NB4 (cell line): ENCODE measurements around the gene ESYT2.

Experiments used
- DNase-seq: peaks from one replicate; pipeline ENCODE4 v3.0.0; 2010; ENCODE audit warnings: low read depth
- H3K4me3 ChIP-seq: one replicate; pipeline ENCODE4 v1.5.1; 2011; ENCODE audit warnings: mild to moderate bottlenecking, low read depth, low read length, moderate library complexity
- MYC ChIP-seq: IDR thresholded peaks from 2 replicates; pipeline ENCODE4 v1.6.1; 2011; ENCODE audit warnings: low read depth, low read length
- POLR2A ChIP-seq: IDR thresholded peaks from 2 replicates; pipeline ENCODE4 v1.6.1; 2011; ENCODE audit warnings: mild to moderate bottlenecking; ENCODE audit not compliant: insufficient read length; ENCODE audit errors: extremely low read depth
- TF ChIP-seq, protein P1 (sequence below): IDR thresholded peaks from 2 replicates; pipeline ENCODE4 v1.6.1; 2011; ENCODE audit warnings: low read depth, low read length
- TF ChIP-seq, protein P2 (sequence below): IDR thresholded peaks from one replicate; pipeline ENCODE4 v1.5.1; 2012; ENCODE audit warnings: low read depth, low read length

ESYT2 gene

DNA sequence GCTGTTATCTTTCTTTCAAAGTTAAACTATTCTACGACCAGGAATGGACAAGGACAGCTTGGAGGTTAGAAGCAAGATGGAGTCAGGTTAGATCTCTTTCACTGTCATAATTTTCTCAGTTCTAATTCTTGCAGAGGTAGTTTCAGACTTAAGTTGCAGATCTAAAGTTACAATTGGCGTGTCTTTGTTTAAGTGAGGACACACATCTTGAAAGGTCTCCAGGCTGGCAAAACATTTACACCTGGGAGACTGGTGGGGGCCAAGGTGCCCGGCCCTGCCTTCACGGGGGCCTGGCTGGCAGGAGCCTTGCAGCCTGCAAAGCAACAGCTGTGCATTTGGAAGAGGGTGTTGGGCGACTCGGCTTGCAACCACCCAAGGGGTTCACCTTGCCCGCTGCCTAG, 25.4 kb upstream of the ESYT2 start:
- DNase-seq: no peak
- no peak overlapping the region for H3K4me3 ChIP-seq
- TF ChIP-seq MYC: no peak
- TF ChIP-seq POLR2A: no peak
- TF ChIP-seq, protein P1, sequence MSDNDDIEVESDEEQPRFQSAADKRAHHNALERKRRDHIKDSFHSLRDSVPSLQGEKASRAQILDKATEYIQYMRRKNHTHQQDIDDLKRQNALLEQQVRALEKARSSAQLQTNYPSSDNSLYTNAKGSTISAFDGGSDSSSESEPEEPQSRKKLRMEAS: no peak
- TF ChIP-seq, protein P2, sequence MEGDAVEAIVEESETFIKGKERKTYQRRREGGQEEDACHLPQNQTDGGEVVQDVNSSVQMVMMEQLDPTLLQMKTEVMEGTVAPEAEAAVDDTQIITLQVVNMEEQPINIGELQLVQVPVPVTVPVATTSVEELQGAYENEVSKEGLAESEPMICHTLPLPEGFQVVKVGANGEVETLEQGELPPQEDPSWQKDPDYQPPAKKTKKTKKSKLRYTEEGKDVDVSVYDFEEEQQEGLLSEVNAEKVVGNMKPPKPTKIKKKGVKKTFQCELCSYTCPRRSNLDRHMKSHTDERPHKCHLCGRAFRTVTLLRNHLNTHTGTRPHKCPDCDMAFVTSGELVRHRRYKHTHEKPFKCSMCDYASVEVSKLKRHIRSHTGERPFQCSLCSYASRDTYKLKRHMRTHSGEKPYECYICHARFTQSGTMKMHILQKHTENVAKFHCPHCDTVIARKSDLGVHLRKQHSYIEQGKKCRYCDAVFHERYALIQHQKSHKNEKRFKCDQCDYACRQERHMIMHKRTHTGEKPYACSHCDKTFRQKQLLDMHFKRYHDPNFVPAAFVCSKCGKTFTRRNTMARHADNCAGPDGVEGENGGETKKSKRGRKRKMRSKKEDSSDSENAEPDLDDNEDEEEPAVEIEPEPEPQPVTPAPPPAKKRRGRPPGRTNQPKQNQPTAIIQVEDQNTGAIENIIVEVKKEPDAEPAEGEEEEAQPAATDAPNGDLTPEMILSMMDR: no peak

DNA sequence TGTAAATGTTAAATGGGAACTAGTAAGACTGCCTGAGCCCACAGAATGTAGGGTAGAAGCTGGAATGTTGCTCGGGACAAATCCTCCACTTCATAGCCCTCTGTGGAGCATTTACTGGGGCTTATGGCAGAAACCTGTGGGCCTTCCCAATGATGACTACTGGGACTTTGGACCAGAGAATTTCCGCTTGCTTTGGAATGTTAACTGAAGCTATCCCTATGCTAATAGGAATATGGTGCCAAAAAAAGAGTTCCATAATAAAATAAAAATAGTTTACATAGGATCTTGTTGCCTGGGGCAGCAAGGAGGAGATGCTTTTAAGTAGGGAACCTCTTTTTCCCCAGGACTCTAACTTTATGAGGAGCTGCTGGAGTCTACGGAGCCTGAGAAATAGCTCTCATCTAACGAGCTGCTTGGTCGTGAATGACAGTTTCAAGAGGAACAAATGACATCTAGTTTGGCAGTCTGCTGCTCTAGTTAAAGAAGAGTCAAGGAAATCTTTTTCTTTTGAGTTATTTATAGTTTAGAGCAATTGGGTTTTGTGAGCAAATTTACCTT, 21.3 kb upstream of the ESYT2 start:
- H3K4me3 ChIP-seq: no peak overlapping the region
- TF ChIP-seq MYC (no peak), POLR2A (no peak)
- TF ChIP-seq, protein P2: no peak
- TF ChIP-seq, protein P1: no peak
- DNase-seq: no peak

DNA sequence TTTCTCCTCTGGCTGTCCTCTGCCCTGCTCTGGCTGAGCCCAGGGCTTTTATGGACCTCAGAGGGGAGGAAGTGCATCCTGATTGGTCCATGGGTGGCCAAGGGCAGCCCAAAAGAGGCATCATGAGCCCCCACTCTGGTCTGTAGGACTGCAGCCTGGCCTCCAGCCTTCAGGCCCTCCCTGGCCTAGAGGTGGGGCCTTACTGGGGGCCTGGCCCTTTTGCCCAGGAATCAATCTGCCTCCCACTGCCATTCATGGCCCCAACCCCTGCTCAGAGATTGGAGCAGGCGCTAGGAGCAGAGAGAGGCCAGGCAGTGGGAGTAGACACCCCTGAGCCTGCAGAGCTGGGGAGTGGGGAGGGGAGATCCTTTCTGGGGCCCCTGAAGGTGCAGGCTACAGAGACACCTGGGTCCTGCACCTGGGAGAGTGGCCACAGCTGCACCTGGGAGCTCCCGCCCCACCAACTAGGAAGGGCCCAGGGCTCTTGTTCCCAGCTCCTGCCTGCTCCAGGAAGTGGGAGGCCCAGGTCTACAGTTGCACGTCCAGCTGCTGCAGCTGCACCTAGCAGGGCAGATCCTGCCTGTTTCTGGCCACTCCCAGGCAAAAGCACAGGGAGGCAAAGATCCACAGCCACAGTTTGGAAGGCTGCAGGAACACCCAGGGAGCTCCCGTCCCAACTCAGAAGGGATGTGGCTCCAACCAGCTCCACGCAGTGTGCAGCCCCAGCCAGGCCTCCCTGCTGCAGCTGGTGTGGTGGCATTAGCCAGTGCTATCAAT, 20.6 kb upstream of the ESYT2 start:
- TF ChIP-seq, protein P2: no peak
- TF ChIP-seq, protein P1: no peak
- no peak for TF ChIP-seq POLR2A
- no peak for DNase-seq
- H3K4me3 ChIP-seq: no peak overlapping the region

DNA sequence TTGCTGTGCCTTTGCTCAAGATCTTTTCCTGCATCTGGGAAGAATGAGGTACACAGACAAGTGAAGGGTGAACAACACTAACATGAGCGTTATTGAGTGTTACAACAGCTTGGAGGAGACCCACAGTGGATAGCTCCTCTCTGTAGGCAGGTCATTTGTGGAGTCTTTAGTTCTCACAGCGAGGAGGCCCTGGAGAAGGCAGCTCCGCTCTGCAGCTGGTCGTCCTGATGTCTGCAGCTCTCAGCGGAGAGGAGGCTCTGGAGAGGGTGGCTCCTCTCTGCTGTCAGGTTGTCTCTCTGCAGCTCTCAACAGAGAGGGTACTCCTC, 20.1 kb upstream of the ESYT2 start:
- no peak overlapping the region for H3K4me3 ChIP-seq
- DNase-seq: no peak
- TF ChIP-seq MYC: no peak
- TF ChIP-seq, protein P1: no peak

DNA sequence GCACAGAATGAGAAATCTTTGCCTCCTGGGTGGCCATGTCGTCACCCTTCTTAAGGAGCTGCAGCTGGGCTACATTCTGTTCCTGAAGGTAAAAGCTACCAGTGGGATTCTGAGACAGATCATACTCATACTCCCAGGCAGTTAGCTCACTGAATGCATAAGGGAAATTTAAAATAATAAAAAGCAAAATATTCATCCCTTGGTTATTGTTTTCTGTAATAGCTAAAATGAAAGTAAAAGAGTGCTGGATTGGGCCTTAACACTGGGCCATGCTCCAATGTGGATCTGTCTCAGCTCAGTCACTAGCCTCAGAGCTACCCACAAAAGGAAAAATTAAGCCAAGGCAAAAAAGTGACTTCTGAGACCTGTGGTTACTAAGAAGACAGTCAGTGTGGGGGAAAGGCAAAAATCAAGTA, 18.1 kb upstream of the ESYT2 start:
- TF ChIP-seq MYC (no peak), POLR2A (no peak)
- TF ChIP-seq, protein P2: no peak
- TF ChIP-seq, protein P1: no peak
- H3K4me3 ChIP-seq: no peak overlapping the region
- DNase-seq: no peak

DNA sequence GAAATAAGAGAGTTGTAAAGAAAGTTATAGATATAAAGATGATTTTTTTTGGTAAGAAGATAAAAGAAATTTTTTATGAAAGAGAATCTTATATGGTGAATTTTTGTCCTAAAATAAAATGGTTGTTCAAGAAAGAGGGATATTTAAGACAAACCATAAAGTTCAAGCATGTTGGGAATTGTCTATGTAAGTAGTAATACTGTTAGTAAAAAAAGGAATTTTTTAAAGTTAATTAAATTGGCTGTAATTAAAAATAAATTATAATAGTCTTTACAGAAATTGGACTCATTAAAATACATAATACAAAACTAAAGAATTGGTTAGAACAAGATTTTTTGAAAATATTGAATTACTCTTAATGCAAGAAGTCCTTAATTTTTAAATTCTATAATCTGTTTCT, 17.0 kb upstream of the ESYT2 start:
- TF ChIP-seq, protein P1: no peak
- TF ChIP-seq, protein P2: no peak
- TF ChIP-seq MYC (no peak), POLR2A (no peak)
- no peak overlapping the region for H3K4me3 ChIP-seq
- DNase-seq: no peak
